OCI-LY3 (cell line): ENCODE measurements around the gene APOL2.

ENCODE experiments used
- H2AFZ ChIP-seq: fragments of 200-600, 300-600 bp; shearing (Covaris generic); 2 replicates; pipeline ENCODE4 v1.6.0; 2014; ENCODE audit warnings: antibody characterized with exemption, low read depth, low read length
- H3K27ac ChIP-seq: fragments of 200-600, 300-600 bp; sonication (generic); 2 replicates; pipeline ENCODE4 v1.5.1; 2014; ENCODE audit warnings: mild to moderate bottlenecking, low read length, moderate library complexity, mixed read lengths
- H3K27me3 ChIP-seq: fragments of 200-600, 300-600 bp; sonication (generic); 2 replicates; pipeline ENCODE4 v1.6.1; 2014; ENCODE audit warnings: low read depth, low read length, mixed read lengths
- H3K36me3 ChIP-seq: fragments of 200-600, 300-600 bp; sonication (generic); replicated peaks from 2 replicates; pipeline ENCODE3; 2014; ENCODE audit warnings: low read depth, low read length, mixed read lengths
- H3K4me1 ChIP-seq: fragments of 300-600, 200-600 bp; sonication (generic); 2 replicates; pipeline ENCODE4 v1.6.1; 2014; ENCODE audit warnings: low read length, mixed read lengths
- H3K4me2 ChIP-seq: fragments of 200-600, 300-600 bp; sonication (generic); 2 replicates; pipeline ENCODE4 v1.6.1; 2014; ENCODE audit warnings: low read length, mixed read lengths
- H3K4me3 ChIP-seq: fragments of 300-600, 200-600 bp; sonication (generic); 2 replicates; pipeline ENCODE4 v1.5.1; 2014; ENCODE audit warnings: antibody characterized with exemption, mild to moderate bottlenecking, low read length, moderate library complexity
- H3K79me2 ChIP-seq: fragments of 300-600, 200-600 bp; shearing (Covaris generic); 2 replicates; pipeline ENCODE4 v1.6.1; 2014; ENCODE audit warnings: mild to moderate bottlenecking, low read length, mixed read lengths
- H3K9ac ChIP-seq: fragments of 300-600, 200-600 bp; shearing (Covaris generic); 2 replicates; pipeline ENCODE4 v1.6.0; 2014; ENCODE audit warnings: mild to moderate bottlenecking, low read length, moderate library complexity
- H3K9me3 ChIP-seq: fragments of 200-600, 300-600 bp; shearing (Covaris generic); 2 replicates; pipeline ENCODE4 v1.6.1; 2014; ENCODE audit warnings: low read length, mixed read lengths; ENCODE audit not compliant: insufficient read depth
- H4K20me1 ChIP-seq: fragments of 200-600, 300-600 bp; sonication (generic); 2 replicates; pipeline ENCODE4 v1.6.1; 2016; ENCODE audit warnings: low read length, mixed read lengths; ENCODE audit not compliant: insufficient read depth
- EZH2phosphoT487 ChIP-seq: fragments of 200-600 bp; shearing (Covaris generic); IDR thresholded peaks from 2 replicates; pipeline ENCODE4 v1.6.1; 2018; ENCODE audit warnings: antibody characterized with exemption, mixed run types, low read depth
- TF ChIP-seq, protein P1 (sequence below): fragments of 200-600, 300-600 bp; sonication (generic); IDR thresholded peaks from 2 replicates; pipeline ENCODE4 v1.5.1; 2014; ENCODE audit warnings: antibody characterized with exemption, low read length, low read depth

Gene APOL2

DNA sequence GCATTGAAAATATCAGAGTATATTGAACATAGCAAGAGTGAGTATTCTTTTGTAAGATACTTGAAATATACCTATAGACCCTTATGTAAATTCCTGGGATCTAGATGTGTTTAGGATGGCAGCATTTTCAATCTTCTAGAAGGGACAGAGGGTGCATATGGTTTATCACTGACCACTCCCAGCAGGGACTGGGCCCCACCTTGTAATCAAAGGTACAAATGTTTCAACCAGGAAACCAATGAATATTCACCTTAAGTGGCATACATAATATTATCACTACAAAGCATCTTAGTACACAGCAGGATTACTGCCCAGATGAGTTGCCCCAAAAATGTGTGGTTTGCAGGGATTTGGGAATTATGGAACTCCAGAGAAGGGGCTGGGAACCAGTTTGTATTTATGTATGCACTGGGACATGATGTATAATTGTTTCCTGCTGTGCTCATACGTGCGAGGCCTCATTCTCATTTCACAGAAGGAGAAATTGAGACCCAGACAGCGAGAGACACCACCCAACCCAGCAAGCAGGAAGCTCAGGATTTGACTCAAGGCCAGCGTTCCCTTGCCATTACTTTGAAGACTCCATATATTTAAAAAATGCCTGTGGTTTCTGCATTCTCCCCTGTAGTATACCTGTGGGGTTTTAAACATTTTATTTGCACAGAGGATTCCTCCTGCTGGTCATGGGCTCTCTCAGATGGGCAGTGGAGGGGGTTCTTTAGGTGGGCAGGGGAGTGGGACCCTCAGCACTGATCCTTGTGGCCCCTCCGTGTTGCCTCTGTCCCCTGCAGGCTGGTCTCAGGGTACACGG is 42.9 kb downstream of the APOL2 start:
- Histone ChIP-seq H3K27ac (no peak overlapping the region), H3K4me3 (no peak overlapping the region), H3K79me2 (no peaks in the 10 kb centered on the region), H4K20me1 (no peaks in the 10 kb centered on the region), H2AFZ (no peak overlapping the region), H3K36me3 (no peaks in the 10 kb centered on the region), H3K9me3 (no peaks in the 10 kb centered on the region), H3K9ac (no peak overlapping the region), H3K4me2 (no peak overlapping the region), H3K27me3 (peaks cover 31% of the 10 kb centered on the region), H3K4me1 (peaks cover 15% of the 10 kb centered on the region)
- TF ChIP-seq EZH2phosphoT487, result no peak
- TF ChIP-seq, protein P1, sequence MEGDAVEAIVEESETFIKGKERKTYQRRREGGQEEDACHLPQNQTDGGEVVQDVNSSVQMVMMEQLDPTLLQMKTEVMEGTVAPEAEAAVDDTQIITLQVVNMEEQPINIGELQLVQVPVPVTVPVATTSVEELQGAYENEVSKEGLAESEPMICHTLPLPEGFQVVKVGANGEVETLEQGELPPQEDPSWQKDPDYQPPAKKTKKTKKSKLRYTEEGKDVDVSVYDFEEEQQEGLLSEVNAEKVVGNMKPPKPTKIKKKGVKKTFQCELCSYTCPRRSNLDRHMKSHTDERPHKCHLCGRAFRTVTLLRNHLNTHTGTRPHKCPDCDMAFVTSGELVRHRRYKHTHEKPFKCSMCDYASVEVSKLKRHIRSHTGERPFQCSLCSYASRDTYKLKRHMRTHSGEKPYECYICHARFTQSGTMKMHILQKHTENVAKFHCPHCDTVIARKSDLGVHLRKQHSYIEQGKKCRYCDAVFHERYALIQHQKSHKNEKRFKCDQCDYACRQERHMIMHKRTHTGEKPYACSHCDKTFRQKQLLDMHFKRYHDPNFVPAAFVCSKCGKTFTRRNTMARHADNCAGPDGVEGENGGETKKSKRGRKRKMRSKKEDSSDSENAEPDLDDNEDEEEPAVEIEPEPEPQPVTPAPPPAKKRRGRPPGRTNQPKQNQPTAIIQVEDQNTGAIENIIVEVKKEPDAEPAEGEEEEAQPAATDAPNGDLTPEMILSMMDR, result no peak

GRCh38 chr22:36194971-36195370 is 44.4 kb downstream of the APOL2 start:
- Histone ChIP-seq H3K4me3 (no peak overlapping the region), H3K9me3 (no peaks in the 10 kb centered on the region), H3K36me3 (no peaks in the 10 kb centered on the region), H3K79me2 (no peaks in the 10 kb centered on the region), H4K20me1 (no peaks in the 10 kb centered on the region), H3K4me2 (no peak overlapping the region), H3K9ac (no peak overlapping the region), H2AFZ (no peak overlapping the region), H3K27ac (no peak overlapping the region), H3K4me1 (peaks cover 15% of the 10 kb centered on the region), H3K27me3 (peaks cover 36% of the 10 kb centered on the region)
- TF ChIP-seq EZH2phosphoT487, result no peak
- TF ChIP-seq, protein P1, result peak; percentile 90

- no peaks in the 10 kb centered on the region for H3K36me3 ChIP-seq
- no peaks in the 10 kb centered on the region for H4K20me1 ChIP-seq
- H3K79me2 ChIP-seq, result no peaks in the 10 kb centered on the region
- H3K4me2 ChIP-seq, result no peak overlapping the region
- no peak overlapping the region for H2AFZ ChIP-seq
- no peak overlapping the region for H3K27ac ChIP-seq
- TF ChIP-seq EZH2phosphoT487, result no peak
- TF ChIP-seq, protein P1, result no peak
- peaks cover 41% of the 10 kb centered on the region for H3K27me3 ChIP-seq
- H3K4me3 ChIP-seq, result no peak overlapping the region
- peaks cover 15% of the 10 kb centered on the region for H3K4me1 ChIP-seq
- H3K9ac ChIP-seq, result no peak overlapping the region
- no peaks in the 10 kb centered on the region for H3K9me3 ChIP-seq
Observed at GRCh38 chr22:36194385-36194784, 44.9 kb downstream of the APOL2 start.

GRCh38 chr22:36193577-36193976 is 45.8 kb downstream of the APOL2 start:
- Histone ChIP-seq H2AFZ (no peak overlapping the region), H3K27ac (no peak overlapping the region), H3K9ac (no peak overlapping the region), H4K20me1 (no peaks in the 10 kb centered on the region), H3K36me3 (no peaks in the 10 kb centered on the region), H3K9me3 (no peaks in the 10 kb centered on the region), H3K27me3 (peaks cover 44% of the 10 kb centered on the region), H3K4me1 (peaks cover 15% of the 10 kb centered on the region), H3K4me2 (no peak overlapping the region), H3K79me2 (no peaks in the 10 kb centered on the region), H3K4me3 (no peak overlapping the region)
- no peak for TF ChIP-seq EZH2phosphoT487
- TF ChIP-seq, protein P1, result no peak
